ENCODE data around the gene BTG3.

Gene BTG3, protein sequence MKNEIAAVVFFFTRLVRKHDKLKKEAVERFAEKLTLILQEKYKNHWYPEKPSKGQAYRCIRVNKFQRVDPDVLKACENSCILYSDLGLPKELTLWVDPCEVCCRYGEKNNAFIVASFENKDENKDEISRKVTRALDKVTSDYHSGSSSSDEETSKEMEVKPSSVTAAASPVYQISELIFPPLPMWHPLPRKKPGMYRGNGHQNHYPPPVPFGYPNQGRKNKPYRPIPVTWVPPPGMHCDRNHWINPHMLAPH

DNA sequence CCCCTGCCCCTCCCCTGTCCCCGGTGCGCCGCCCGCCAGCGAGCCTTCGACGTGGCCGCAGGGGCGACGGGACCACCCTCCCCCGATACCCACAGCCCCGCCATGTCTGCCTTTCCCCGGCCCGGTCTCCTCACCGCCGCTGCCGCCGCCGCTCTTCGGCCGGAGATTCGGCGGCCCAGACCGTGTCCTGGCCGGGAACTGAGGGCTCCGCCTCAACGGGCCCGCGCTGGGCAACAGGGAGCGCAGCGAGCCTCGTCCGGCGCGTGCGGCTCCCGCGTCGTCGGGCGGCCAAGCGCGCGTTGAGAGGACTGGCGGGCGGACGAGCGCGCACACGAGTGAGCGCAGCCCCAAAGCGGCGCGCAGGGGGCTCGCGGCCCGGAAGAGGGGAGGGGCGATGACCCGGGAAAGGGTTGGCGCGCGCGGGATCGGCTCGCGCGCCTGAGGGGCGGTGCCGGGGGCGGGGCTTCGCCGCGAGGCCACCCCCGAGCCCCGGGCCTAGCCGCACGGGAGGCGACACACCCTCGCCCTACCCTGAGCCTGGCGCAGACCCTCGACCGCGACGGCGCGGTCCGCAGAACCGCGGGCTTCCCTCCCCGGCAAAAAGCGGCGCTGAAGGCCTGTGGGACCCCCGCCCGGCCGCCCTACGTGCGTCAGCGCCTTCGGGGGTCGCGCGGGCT, at the start of gene BTG3:
TSS of gene BTG3 (minus strand) at position 337 of the 677 bp plus-strand sequence. CDS start 3,757 bp downstream, outside the sequence.
- peak; percentile 95 for DNase-seq (ENCODE audit: low spot score)

DNA sequence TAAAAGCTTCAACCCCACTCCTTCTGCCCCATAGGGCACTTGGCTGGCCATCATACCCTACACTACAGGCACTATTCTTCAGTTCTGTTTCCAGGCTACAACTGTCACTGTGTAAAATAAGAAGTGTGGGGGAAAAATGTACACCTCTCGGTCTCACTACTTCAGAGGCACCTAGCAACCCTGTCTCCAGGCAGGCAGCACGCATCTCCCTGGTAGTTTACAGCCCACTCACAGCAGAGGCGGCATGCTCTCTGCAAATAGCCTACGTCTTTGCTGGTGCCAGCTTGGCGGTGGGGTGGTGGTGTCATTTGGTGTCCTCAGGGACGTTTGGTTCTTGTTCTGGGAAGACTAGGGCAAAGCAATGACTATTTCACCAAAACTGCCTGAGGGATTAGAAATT, 48.2 kb upstream of the BTG3 start:
- DNase-seq (ENCODE audit: low spot score): no peak

DNA sequence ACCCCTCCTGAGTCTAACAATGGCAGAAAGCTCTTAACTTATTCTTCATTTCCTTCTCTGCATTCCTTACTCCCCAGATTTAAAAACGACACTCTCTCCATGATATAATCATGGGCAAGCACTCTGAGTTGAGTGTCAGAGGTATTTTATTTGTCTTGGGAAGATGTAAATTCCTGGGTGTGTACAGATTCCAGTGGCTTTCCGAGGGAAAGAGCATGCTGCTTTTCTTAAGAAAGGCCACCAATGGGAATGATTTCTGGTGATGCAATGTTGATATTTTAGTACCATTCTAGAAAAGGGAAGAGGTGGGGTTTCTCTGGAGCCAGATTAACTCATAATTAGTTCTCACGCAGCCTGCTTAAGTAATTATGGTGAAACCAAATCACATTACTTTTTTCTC, 47.8 kb upstream of the BTG3 start:
- peak; percentile 10 for DNase-seq (ENCODE audit: low spot score)

DNA sequence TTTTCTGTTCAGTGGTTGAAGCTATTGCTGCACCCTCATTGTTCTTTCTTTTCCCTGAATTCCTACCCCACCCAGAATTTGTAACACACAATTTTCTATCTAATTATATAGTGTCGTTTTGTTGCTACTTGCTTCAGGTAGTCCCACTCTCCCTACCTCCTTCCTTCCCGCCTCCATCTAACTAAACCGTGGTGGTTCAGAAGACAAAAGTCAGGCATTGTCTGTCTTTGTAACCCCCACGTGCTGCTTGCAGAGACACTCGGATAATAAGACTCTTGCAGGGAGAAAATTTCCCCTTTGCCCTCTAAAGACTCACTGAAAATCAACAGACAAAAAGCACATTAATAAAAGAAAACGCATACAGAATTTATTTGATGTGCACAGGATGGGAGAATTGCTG, 46.2 kb upstream of the BTG3 start:
- DNase-seq (ENCODE audit: low spot score): no peak

DNA sequence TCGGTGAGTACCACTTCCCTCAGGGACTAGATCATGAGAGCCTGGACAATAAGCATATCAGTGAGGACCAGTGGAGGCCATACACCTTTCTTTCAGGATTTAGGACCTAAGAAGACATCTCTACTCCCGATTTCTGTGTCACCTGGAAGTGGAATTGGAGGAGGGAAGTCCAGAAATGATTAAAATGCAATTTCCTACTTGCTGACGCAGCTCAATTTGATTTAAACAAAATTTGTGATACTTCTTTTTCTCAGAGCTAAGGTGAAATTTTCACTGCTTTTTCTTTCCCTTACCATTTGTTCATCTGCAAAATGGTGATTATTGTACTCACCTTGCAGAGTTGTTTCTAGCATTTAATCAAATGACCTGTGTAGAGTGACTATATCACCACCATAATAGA, 38.8 kb upstream of the BTG3 start:
- no peak for DNase-seq (ENCODE audit: low spot score)

DNA sequence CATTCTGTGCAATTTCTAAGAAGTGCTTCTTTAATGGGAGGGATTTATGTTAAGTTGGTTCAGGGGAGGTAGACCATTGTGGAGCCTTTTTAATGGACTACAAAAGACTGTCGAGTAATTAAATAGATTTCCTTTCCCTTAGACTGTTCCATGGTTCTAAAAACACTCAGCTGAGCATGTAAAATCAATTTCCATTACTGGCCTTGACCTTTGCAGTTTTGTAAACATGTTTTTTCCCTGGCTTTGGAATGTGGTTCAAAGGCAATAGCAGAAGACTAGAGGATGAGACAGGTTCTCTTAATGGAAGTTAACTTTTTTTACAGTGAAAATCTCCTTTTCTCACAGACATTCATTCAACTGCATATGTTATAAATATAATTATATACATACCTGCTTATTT, 37.6 kb upstream of the BTG3 start:
- no peak for DNase-seq (ENCODE audit: low spot score)

DNA sequence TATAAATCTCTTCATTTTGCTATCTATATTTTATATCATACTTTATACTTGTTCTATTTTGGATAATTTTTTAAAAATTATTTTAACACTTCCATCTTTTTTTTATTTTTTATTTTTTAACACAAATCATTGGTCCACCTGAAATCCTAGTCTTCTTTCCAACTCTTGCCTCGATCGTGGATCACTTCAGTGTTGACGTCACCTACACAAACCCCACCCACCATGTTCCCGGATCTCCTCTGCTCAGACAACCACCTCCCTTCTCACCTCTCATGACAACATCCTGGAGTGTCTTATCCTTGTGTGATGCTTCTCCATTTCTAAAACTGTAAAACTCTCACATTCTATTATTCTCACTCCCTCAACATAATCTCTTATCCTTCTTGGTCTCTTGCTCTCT, 34.1 kb upstream of the BTG3 start:
- no peak for DNase-seq (ENCODE audit: low spot score)

DNA sequence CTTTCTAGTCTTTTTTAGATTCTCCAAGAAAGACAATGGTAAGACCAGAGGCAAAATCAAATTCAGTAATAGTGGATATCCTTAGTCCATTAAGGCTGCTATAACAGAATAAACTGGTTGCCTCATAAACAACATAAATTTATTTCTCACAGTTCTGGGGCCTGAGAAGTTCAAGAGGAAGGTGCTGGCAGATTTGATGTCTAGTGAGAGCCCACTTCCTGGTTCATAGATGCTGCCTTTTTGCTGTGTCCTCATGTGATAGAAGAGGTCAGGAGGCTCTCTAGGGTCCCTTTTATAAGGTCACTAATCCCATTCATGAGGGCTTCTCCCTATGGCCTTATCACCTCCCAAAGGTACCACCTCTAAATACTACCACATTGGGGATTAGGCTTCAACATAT, 31.5 kb upstream of the BTG3 start:
- no peak for DNase-seq (ENCODE audit: low spot score)

DNA sequence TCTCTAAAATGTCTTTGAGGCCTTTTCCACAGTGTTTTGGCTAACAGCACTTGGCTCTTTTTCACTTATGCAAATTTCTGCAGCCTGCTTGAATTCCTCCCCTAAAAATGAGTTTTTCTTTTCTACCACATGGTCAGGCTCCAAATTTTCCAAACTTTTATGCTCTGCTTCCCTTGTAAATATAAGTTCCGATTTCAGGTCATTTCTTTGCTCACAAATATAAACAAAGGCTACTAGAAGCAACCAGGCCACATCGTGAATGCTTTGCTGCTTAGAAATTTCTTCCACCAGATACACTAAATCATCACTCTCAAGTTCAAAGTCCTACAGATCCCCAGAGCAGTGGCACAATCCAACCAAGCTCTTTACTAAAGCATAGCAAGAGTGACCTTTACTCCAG, 28.1 kb upstream of the BTG3 start:
- DNase-seq (ENCODE audit: low spot score): no peak

DNA sequence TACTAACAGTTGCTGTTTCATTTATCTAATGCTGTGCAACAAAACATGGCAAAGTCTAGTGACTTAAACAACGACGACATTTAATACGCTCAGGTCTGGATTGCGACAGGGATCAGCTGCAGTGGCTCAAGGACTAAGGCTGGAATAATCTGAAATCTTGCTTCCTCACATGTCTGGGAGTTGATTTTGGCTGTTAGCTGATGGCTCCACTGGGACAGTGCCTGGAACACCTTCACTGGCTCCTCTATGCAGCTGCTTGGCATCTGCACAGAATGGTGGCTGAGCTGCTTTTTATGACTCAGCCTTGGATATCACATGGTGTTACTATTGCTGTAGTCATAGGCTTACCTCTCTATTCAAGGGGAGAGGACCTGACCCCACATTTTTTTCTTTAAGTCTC, 24.0 kb upstream of the BTG3 start:
- no peak for DNase-seq (ENCODE audit: low spot score)

DNA sequence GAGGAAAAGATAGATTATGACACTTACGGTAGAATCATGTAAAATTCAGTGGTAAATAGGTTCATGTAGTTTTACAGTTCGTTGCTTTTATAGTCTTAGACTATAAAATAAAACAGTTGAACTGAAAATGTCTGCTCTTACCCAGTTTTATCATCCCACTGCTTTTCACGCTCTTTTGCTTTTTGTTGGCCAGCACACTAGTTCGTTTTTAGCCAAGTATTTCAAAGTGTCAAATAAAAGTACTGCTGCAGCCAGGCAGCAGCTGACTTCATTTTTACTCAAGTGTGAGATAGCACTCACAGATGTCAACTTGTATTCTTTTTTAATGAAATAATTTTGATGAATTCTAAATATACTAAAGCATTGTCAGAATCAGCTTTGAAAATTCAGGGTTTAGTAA, 18.5 kb upstream of the BTG3 start:
- DNase-seq (ENCODE audit: low spot score): no peak

DNA sequence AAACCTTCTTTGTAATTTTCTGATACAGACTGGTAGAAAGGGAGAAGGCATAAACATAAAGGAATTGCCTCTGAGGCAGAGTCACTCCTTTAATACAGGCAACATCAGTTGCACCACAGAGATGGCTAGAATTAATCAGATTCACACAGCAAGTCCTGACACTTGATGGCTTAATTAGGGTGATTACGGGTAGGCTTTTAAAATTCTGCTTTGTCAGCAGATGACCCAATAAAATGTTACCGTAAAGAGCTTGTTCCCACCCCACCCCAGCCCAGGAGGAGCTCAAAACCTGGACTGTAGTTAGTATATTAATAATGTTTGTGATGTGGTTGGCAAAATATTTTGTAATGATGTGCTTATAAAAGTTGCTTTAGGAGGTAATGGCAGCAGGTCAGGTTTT, 9.3 kb upstream of the BTG3 start:
- DNase-seq (ENCODE audit: low spot score): no peak

DNA sequence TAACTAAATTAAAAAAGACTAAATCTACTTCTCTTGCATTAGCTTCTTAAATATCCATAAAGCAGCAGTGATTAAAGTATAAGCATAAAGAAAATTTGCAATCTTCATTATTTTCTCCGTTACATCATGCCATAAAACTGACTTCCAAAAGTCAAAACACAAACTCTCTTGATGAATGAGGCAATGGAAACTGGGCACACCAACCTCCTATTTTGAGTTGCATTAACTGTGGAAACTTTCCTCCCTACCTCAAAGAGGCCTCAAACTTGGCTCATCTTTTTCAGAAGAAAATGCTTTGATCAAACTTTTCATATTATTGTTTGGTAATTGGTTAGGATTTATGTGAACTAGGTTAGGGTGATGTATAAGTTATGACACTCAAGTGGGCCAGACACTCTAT, 4.1 kb upstream of the BTG3 start:
- no peak for DNase-seq (ENCODE audit: low spot score)

DNA sequence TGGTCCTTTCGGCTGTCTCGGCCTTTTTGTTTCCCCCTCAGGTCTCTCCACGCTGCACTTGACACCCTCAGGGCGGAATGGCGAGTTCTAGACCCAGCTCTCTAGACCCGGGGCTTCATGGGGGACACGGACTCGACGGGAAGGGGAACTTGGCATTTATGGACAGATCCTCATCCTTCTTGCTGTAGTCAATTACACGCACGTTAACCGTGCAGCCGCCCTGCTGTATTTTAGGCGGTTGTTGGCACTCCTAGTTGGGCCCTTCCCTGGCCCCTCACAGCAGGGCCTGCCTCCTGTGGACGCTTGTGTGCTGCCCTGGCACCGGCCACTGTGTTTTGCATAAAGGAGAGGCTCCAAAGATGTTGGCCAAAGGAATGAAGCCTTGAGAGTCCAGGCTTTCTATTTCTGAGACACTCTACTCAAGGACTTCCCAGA, 558 bp upstream of the BTG3 start:
- no peak for DNase-seq (ENCODE audit: low spot score)

DNA sequence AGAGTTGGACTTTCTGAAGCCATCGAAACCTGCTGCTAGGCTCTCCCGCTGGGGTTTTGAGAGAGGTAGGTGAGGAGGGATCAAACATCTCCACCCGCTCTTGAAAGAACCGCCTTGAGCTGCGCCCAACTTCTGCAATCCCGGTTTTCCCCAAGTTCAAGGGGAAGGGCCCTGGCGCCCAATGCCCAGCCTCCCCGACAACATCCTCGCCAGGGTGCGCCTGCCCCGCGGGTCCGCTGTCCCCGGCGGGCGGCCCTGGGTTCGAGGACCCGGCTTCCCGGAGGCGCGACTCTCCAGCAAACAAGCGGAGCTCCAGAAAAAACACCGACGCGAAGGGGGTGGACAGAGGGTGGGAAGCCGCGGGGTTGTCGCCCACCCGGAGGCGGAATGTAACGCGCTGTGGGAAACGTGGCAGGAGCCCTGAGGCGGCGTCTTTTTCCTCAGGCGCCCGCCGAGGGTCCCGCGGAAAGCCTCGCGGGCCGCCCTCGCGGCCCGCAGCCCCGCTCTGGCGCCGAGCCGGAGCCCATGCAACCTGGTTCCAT, 607 bp downstream of the BTG3 start:
- DNase-seq (ENCODE audit: low spot score): peak; percentile 53

DNA sequence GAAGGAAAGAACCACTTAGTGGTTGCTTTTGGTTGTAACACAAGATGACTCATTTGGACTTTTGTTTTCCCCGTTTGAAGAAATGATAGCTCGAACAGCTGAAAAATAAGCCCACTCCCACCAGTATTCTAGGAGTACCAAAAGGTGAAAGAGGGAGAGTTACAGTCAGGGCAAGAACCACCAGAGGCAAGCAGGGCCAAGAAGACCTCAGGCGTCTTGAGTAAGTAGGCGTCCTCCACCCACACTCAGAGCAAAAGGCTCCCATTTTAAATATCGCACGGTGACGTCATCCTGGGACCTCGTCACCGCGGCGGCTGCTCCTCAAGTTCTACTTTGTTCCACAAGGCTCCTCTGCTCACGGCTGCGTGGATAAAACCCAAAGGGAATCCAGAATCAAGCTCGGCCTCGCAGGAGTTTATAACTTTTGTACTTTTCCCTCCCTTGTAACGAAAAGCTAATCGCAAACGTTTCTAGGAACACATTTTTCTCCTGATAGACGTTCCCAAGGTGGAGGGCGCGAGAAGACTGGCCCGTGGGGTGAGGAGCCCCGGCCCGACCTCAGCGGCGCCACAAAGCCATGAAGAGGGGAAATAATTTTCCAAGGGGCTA, 1.2 kb downstream of the BTG3 start:
- peak; percentile 64 for DNase-seq (ENCODE audit: low spot score)

DNA sequence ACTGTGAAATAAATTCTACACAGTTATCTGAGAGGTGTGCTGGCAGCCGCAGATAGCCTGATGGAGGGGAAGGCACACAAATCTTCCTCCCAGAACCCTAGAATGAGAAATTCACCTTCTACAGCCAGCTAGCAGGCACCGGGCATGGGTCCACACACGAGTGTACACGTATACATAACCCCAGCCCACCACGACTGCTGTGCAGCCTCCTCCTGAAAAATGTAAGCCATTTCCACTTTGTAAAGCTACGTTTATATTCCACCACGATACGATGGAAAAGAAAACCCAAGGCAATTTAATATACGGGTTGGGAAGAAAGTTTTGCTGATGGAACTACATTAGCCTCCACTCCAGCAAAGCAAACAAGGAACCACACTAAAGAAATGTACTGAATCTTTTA, 1.8 kb downstream of the BTG3 start:
- no peak for DNase-seq (ENCODE audit: low spot score)

DNA sequence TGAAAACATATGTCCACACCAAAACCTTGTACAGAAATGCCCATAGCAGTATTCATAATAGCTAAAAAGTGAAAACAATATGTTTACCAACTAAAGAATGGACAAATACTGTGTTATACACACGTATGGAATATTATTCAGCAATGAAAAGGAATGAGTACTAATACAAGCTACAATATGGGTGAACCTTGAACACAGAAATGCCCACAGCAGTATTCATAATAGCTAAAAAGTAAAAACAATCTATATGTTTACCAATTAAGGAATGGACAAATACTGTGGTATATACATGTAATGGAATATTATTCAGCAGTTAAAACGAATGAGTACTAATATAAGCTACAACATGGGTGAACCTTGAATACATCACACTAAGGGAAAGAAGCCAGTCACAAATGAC, 3.0 kb downstream of the BTG3 start:
- DNase-seq (ENCODE audit: low spot score): no peak

DNA sequence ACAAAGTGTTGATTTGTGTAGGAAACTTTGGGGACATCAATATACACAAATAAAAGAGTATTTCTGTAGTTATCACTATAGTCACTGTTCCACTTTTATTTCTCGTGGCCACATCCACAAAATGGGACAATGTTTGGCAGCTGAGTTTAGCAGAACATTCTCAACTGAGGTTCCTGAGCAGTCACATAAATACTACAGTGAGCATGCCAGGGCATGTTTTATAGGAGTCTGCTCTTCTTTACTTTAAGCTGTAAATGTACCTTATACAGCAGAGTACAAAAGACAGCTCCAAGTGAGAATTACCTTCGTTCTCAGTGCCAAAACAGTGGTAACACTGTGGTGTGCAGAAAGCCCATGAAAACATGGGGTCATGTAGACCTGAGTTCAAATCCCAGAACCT, 5.0 kb downstream of the BTG3 start:
- DNase-seq (ENCODE audit: low spot score): no peak

DNA sequence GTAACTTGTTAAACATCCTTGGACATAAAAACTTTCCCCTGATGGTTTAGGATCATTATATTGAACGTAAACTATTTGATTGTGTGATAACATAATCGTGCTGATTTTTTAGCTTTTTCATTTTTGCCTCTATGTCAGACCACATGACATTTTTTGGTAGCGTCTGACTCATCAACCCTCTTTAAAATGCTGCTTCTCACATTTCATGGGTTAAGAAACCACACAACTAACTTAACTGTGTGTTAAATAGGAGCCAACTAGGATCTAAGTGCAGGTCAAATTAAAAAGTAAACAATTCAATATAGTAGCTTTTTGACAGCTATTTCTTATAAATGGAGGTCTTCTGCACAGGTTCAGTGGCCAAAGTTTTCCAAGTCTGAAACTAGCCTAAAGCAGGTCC, 9.8 kb downstream of the BTG3 start:
- DNase-seq (ENCODE audit: low spot score): no peak

DNA sequence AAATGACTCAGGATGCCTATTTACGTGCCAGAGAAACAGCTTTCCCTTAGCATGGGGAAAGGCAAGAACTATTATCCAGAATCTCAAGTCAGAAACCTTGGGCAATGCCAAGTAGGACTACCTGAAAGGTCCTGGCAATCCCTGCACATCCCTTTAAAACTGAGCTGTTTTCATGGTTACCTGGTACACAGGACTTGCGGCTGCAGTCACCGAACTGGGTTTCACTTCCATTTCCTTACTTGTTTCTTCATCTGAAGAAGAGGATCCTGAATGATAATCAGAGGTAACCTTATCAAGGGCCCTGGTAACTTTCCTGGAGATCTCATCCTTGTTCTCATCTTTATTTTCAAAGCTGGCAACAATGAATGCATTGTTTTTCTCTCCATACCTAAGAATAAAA, 14.3 kb downstream of the BTG3 start:
- no peak for DNase-seq (ENCODE audit: low spot score)

DNA sequence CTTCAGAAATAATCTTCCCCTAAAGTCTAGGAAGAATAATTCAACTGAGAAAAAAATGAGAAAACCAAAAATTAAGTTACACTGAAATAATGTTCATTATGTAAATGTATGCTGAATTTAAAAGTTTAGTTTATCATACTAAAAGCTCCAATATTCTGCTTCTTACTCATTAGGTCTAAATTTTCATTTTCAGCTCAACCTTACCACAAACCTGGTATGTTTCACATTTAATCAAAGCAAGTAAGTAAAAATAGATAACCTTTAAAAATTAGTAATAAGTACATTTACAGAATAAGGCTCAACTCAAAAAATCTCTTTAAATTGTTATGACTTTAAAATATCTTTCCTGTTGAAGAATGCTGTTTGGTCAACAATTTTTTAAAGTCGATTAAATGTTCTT, 15.0 kb downstream of the BTG3 start:
- no peak for DNase-seq (ENCODE audit: low spot score)

DNA sequence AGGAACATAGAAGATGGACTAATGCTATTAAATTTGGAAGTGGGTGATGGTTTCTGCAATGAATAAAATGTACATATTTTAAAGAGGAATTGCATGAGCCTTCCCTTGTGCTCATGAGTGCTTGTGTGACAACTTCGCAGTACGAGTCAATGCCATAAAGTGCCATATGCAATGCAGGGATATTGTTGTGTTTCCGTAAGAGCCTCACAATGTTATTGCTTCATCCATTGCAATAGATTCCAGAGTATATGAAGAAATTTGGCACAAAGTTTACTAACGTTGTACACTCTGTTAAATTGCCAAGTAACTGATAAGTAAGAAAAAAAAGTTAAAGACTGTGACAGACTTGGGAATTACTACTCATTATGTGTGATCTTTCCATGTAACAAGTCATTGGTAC, 22.3 kb downstream of the BTG3 start:
- no peak for DNase-seq (ENCODE audit: low spot score)

All from iPS-NIHi11 (cell line).